Measurements from ENCODE around the gene RB1.

DNA sequence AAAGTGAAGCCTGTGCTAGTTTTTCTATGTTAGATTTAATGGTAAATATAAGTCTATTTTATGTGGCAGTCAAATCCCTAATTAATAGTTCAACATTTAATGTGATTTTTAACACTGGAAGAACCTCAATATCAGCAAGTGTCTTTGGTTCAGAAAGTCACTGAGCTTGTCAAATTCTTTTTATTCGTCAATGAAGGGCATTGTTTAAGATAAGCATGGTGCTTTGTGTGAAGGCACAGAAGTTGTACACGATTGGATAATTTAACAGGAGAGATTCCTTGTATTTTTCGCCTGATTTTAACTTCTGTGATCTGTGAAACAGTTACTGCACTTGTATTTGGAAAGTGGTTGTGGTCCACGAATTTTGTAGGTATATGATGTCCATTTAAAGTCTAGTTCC lies 30.2 kb upstream of the RB1 start:
- TF ChIP-seq POLR2A (IDR thresholded peaks at IDR 0.05; ENCODE audit: low read depth) (no peak), CTCF (IDR thresholded peaks at IDR 0.05) (no peak)
